Memory B cell (primary cell): ENCODE results near the gene TCF25.

Source experiments
- ATAC-seq: fragments of 150-1000 bp; cut with Tn5 transposase; 2 replicates; pipeline ENCODE4 v1.10.0; 2021; ENCODE audit warnings: low read depth, mild to moderate bottlenecking, moderate library complexity
- DNase-seq, 2 donors: peaks; one replicate each; pipeline ENCODE4 v3.0.0; 2022; ENCODE audit warnings: low spot score in 2 of 2
- H3K27ac Mint-ChIP-seq: one replicate; pipeline ENCODE4 v1.8.0; 2022; ENCODE audit warnings: mild to moderate bottlenecking, moderate library complexity, mixed read lengths
- H3K27me3 Mint-ChIP-seq: one replicate; pipeline ENCODE4 v1.8.0; 2022; ENCODE audit warnings: mixed read lengths
- H3K36me3 Mint-ChIP-seq: one replicate; pipeline ENCODE4 v1.8.0; 2022; ENCODE audit warnings: mild to moderate bottlenecking, mixed read lengths
- H3K4me1 Mint-ChIP-seq: one replicate; pipeline ENCODE4 v1.8.0; 2022; ENCODE audit warnings: mixed read lengths
- H3K4me3 Mint-ChIP-seq: one replicate; pipeline ENCODE4 v1.8.0; 2022; ENCODE audit warnings: mild to moderate bottlenecking, moderate library complexity, mixed read lengths
- H3K9me3 Mint-ChIP-seq: one replicate; pipeline ENCODE4 v1.8.0; 2022; ENCODE audit warnings: mixed read lengths

Gene TCF25

GRCh38 chr16:89898201-89898967, 25.0 kb downstream of the TCF25 start:
- Mint-ChIP-seq H3K27me3 (no peaks in the 10 kb centered on the region), H3K9me3 (no peaks in the 10 kb centered on the region), H3K4me1 (no peaks in the 10 kb centered on the region), H3K27ac (peak overlapping the region; percentile 83), H3K36me3 (peaks cover 6% of the 10 kb centered on the region), H3K4me3 (no peak overlapping the region)
- ATAC-seq (no peak), DNase-seq (no peak)

- no peak overlapping the region for H3K4me3 Mint-ChIP-seq
- H3K27ac Mint-ChIP-seq: no peak overlapping the region
- DNase-seq (no peak), ATAC-seq (no peak)
- H3K4me1 Mint-ChIP-seq: no peaks in the 10 kb centered on the region
- H3K9me3 Mint-ChIP-seq: no peaks in the 10 kb centered on the region
- H3K27me3 Mint-ChIP-seq: no peaks in the 10 kb centered on the region
- peaks cover 6% of the 10 kb centered on the region for H3K36me3 Mint-ChIP-seq
Observed at GRCh38 chr16:89899879-89900481, 26.6 kb downstream of the TCF25 start.

- DNase-seq (no peak), ATAC-seq (no peak)
- Mint-ChIP-seq H3K27ac (no peak overlapping the region), H3K4me1 (no peaks in the 10 kb centered on the region), H3K36me3 (peaks cover 8% of the 10 kb centered on the region), H3K4me3 (no peak overlapping the region), H3K27me3 (no peaks in the 10 kb centered on the region), H3K9me3 (no peaks in the 10 kb centered on the region)
Observed at GRCh38 chr16:89900885-89901284, 27.5 kb downstream of the TCF25 start.

GRCh38 chr16:89902980-89903379, 29.6 kb downstream of the TCF25 start:
- Mint-ChIP-seq H3K4me1 (no peaks in the 10 kb centered on the region), H3K9me3 (no peaks in the 10 kb centered on the region), H3K36me3 (peaks cover 9% of the 10 kb centered on the region), H3K27me3 (no peaks in the 10 kb centered on the region), H3K27ac (no peak overlapping the region), H3K4me3 (no peak overlapping the region)
- ATAC-seq: no peak
- DNase-seq: no peak

- peaks cover 3% of the 10 kb centered on the region for H3K4me1 Mint-ChIP-seq
- DNase-seq (no peak), ATAC-seq (no peak)
- peaks cover 8% of the 10 kb centered on the region for H3K36me3 Mint-ChIP-seq
- H3K4me3 Mint-ChIP-seq: no peak overlapping the region
- H3K27me3 Mint-ChIP-seq: no peaks in the 10 kb centered on the region
- H3K9me3 Mint-ChIP-seq: no peaks in the 10 kb centered on the region
- no peak overlapping the region for H3K27ac Mint-ChIP-seq
Observed at GRCh38 chr16:89903908-89904515, 30.6 kb downstream of the TCF25 start.

- peaks cover 9% of the 10 kb centered on the region for H3K36me3 Mint-ChIP-seq
- H3K4me1 Mint-ChIP-seq: peaks cover 3% of the 10 kb centered on the region
- H3K9me3 Mint-ChIP-seq: no peaks in the 10 kb centered on the region
- no peak overlapping the region for H3K4me3 Mint-ChIP-seq
- no peak overlapping the region for H3K27ac Mint-ChIP-seq
- no peaks in the 10 kb centered on the region for H3K27me3 Mint-ChIP-seq
- DNase-seq (no peak), ATAC-seq (no peak)
Observed at GRCh38 chr16:89904606-89905510, 31.5 kb downstream of the TCF25 start.

GRCh38 chr16:89905511-89906139, 32.2 kb downstream of the TCF25 start:
- H3K9me3 Mint-ChIP-seq: no peaks in the 10 kb centered on the region
- H3K36me3 Mint-ChIP-seq: peaks cover 10% of the 10 kb centered on the region
- DNase-seq (no peak), ATAC-seq (no peak)
- H3K27me3 Mint-ChIP-seq: no peaks in the 10 kb centered on the region
- H3K4me1 Mint-ChIP-seq: peaks cover 3% of the 10 kb centered on the region
- H3K27ac Mint-ChIP-seq: no peak overlapping the region
- no peak overlapping the region for H3K4me3 Mint-ChIP-seq

GRCh38 chr16:89906140-89907025, 33.0 kb downstream of the TCF25 start:
- ATAC-seq: no peak
- H3K27ac Mint-ChIP-seq: no peak overlapping the region
- H3K36me3 Mint-ChIP-seq: peaks cover 13% of the 10 kb centered on the region
- H3K4me3 Mint-ChIP-seq: no peak overlapping the region
- no peaks in the 10 kb centered on the region for H3K9me3 Mint-ChIP-seq
- DNase-seq: no peak
- no peaks in the 10 kb centered on the region for H3K27me3 Mint-ChIP-seq
- peaks cover 3% of the 10 kb centered on the region for H3K4me1 Mint-ChIP-seq

GRCh38 chr16:89907055-89907814, 33.8 kb downstream of the TCF25 start:
- Mint-ChIP-seq H3K36me3 (peaks cover 14% of the 10 kb centered on the region), H3K27me3 (no peaks in the 10 kb centered on the region), H3K9me3 (no peaks in the 10 kb centered on the region), H3K27ac (no peak overlapping the region), H3K4me1 (peaks cover 3% of the 10 kb centered on the region), H3K4me3 (no peak overlapping the region)
- ATAC-seq (no peak), DNase-seq (no peak)

GRCh38 chr16:89908236-89908635, 34.8 kb downstream of the TCF25 start:
- Mint-ChIP-seq H3K9me3 (no peaks in the 10 kb centered on the region), H3K27ac (no peak overlapping the region), H3K27me3 (no peaks in the 10 kb centered on the region), H3K4me1 (peaks cover 3% of the 10 kb centered on the region), H3K36me3 (peaks cover 14% of the 10 kb centered on the region), H3K4me3 (no peak overlapping the region)
- DNase-seq (no peak), ATAC-seq (no peak)

GRCh38 chr16:89909777-89910716, 36.7 kb downstream of the TCF25 start:
- peaks cover 14% of the 10 kb centered on the region for H3K36me3 Mint-ChIP-seq
- H3K4me3 Mint-ChIP-seq: no peak overlapping the region
- no peaks in the 10 kb centered on the region for H3K27me3 Mint-ChIP-seq
- peaks cover 7% of the 10 kb centered on the region for H3K4me1 Mint-ChIP-seq
- ATAC-seq: peak; percentile 87
- DNase-seq: peak; percentile 61 to 73
- no peaks in the 10 kb centered on the region for H3K9me3 Mint-ChIP-seq
- H3K27ac Mint-ChIP-seq: no peak overlapping the region
